WTC11 (cell line): ENCODE data around the gene OR2M4.

ENCODE experiments used
- CREM ChIP-seq: sonication (generic); formaldehyde crosslinking; IDR thresholded peaks from 2 replicates; pipeline ENCODE4 v1.8.1; 2022; ENCODE audit warnings: mild to moderate bottlenecking, missing genetic modification reagents, moderate library complexity
- ETV6 ChIP-seq: sonication (generic); formaldehyde crosslinking; IDR thresholded peaks from 2 replicates; pipeline ENCODE4 v1.8.1; 2022; ENCODE audit warnings: mild to moderate bottlenecking, missing genetic modification reagents
- KAT7 ChIP-seq: sonication (generic); formaldehyde crosslinking; IDR thresholded peaks from 2 replicates; pipeline ENCODE4 v1.8.1; 2023; ENCODE audit warnings: missing genetic modification reagents, mild to moderate bottlenecking, borderline replicate concordance
- RELA ChIP-seq: sonication (generic); formaldehyde crosslinking; IDR thresholded peaks from 2 replicates; pipeline ENCODE4 v1.8.1; 2022; ENCODE audit warnings: missing genetic modification reagents, mild to moderate bottlenecking, borderline replicate concordance
- RORB ChIP-seq: fragments of 250-450 bp; sonication (Bioruptor Pico); IDR thresholded peaks from 2 replicates; pipeline ENCODE4 v1.9.0; 2021; ENCODE audit warnings: mild to moderate bottlenecking
- TCF7 ChIP-seq: sonication (generic); formaldehyde crosslinking; IDR thresholded peaks from 2 replicates; pipeline ENCODE4 v1.8.0; 2022; ENCODE audit warnings: mild to moderate bottlenecking, low read depth, missing genetic modification reagents, moderate library complexity
- TEAD4 ChIP-seq: sonication (generic); formaldehyde crosslinking; IDR thresholded peaks from 2 replicates; pipeline ENCODE4 v1.8.0; 2022; ENCODE audit warnings: mild to moderate bottlenecking, missing genetic modification reagents
- TF ChIP-seq, protein P1 (sequence below): fragments of 200-600 bp; IDR thresholded peaks from 2 replicates; pipeline ENCODE4 v1.8.0; 2022; ENCODE audit warnings: antibody characterized with exemption
- TF ChIP-seq, protein P2 (sequence below): sonication (generic); formaldehyde crosslinking; IDR thresholded peaks from 2 replicates; pipeline ENCODE4 v1.8.0; 2023; ENCODE audit warnings: missing genetic modification reagents
- TF ChIP-seq, protein P3 (sequence below): sonication (generic); formaldehyde crosslinking; IDR thresholded peaks from 2 replicates; pipeline ENCODE4 v1.8.0; 2022; ENCODE audit warnings: mild to moderate bottlenecking, missing genetic modification reagents
- TF ChIP-seq, protein P4 (sequence below): sonication (generic); formaldehyde crosslinking; IDR thresholded peaks from 2 replicates; pipeline ENCODE4 v1.8.1; 2023; ENCODE audit warnings: mild to moderate bottlenecking, missing genetic modification reagents, borderline replicate concordance
- TF ChIP-seq, protein P5 (sequence below): sonication (generic); formaldehyde crosslinking; IDR thresholded peaks from 2 replicates; pipeline ENCODE4 v1.8.1; 2022; ENCODE audit warnings: low read depth, mild to moderate bottlenecking, moderate library complexity, missing genetic modification reagents, borderline replicate concordance
- TF ChIP-seq, protein P6 (sequence below): sonication (generic); formaldehyde crosslinking; IDR thresholded peaks from 2 replicates; pipeline ENCODE4 v1.8.1; 2023; ENCODE audit warnings: mild to moderate bottlenecking, missing genetic modification reagents, moderate library complexity
- TF ChIP-seq, protein P7 (sequence below): sonication (generic); formaldehyde crosslinking; conservative IDR thresholded peaks from 2 replicates; pipeline ENCODE4 v1.8.1; 2023; ENCODE audit warnings: mild to moderate bottlenecking, low read depth, missing genetic modification reagents, moderate library complexity

DNA sequence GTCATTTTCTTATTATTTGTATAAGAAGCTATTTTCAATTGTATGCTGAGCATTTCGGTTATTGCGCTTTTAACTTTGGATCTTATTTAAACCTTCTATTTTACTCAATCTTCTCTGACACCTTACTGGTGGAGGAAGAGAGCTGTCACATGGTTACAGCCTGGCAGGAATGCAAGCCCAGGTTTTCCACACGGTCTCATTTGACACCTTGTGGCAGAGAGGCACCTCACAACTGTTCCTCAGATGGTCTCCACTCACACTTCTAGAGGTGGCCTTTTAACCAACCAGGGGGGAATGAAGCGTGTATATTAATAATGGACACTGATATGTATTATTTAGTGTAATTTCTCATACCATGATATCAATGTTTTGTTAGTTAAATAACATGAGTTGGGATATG, 37.0 kb downstream of the OR2M4 start:
- TF ChIP-seq, protein P1, sequence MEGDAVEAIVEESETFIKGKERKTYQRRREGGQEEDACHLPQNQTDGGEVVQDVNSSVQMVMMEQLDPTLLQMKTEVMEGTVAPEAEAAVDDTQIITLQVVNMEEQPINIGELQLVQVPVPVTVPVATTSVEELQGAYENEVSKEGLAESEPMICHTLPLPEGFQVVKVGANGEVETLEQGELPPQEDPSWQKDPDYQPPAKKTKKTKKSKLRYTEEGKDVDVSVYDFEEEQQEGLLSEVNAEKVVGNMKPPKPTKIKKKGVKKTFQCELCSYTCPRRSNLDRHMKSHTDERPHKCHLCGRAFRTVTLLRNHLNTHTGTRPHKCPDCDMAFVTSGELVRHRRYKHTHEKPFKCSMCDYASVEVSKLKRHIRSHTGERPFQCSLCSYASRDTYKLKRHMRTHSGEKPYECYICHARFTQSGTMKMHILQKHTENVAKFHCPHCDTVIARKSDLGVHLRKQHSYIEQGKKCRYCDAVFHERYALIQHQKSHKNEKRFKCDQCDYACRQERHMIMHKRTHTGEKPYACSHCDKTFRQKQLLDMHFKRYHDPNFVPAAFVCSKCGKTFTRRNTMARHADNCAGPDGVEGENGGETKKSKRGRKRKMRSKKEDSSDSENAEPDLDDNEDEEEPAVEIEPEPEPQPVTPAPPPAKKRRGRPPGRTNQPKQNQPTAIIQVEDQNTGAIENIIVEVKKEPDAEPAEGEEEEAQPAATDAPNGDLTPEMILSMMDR, result no peak
- TF ChIP-seq, protein P2, sequence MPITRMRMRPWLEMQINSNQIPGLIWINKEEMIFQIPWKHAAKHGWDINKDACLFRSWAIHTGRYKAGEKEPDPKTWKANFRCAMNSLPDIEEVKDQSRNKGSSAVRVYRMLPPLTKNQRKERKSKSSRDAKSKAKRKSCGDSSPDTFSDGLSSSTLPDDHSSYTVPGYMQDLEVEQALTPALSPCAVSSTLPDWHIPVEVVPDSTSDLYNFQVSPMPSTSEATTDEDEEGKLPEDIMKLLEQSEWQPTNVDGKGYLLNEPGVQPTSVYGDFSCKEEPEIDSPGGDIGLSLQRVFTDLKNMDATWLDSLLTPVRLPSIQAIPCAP (CRISPR knock-in tag), result no peak
- TF ChIP-seq KAT7 (CRISPR knock-in tag) (no peak), TCF7 (CRISPR knock-in tag) (no peak), RORB (CRISPR knock-in tag) (no peak), ETV6 (CRISPR knock-in tag) (no peak), RELA (no peak), CREM (CRISPR knock-in tag) (no peak), TEAD4 (CRISPR knock-in tag) (no peak)
- TF ChIP-seq, protein P3, sequence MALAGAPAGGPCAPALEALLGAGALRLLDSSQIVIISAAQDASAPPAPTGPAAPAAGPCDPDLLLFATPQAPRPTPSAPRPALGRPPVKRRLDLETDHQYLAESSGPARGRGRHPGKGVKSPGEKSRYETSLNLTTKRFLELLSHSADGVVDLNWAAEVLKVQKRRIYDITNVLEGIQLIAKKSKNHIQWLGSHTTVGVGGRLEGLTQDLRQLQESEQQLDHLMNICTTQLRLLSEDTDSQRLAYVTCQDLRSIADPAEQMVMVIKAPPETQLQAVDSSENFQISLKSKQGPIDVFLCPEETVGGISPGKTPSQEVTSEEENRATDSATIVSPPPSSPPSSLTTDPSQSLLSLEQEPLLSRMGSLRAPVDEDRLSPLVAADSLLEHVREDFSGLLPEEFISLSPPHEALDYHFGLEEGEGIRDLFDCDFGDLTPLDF (CRISPR knock-in tag), result no peak
- TF ChIP-seq, protein P4, sequence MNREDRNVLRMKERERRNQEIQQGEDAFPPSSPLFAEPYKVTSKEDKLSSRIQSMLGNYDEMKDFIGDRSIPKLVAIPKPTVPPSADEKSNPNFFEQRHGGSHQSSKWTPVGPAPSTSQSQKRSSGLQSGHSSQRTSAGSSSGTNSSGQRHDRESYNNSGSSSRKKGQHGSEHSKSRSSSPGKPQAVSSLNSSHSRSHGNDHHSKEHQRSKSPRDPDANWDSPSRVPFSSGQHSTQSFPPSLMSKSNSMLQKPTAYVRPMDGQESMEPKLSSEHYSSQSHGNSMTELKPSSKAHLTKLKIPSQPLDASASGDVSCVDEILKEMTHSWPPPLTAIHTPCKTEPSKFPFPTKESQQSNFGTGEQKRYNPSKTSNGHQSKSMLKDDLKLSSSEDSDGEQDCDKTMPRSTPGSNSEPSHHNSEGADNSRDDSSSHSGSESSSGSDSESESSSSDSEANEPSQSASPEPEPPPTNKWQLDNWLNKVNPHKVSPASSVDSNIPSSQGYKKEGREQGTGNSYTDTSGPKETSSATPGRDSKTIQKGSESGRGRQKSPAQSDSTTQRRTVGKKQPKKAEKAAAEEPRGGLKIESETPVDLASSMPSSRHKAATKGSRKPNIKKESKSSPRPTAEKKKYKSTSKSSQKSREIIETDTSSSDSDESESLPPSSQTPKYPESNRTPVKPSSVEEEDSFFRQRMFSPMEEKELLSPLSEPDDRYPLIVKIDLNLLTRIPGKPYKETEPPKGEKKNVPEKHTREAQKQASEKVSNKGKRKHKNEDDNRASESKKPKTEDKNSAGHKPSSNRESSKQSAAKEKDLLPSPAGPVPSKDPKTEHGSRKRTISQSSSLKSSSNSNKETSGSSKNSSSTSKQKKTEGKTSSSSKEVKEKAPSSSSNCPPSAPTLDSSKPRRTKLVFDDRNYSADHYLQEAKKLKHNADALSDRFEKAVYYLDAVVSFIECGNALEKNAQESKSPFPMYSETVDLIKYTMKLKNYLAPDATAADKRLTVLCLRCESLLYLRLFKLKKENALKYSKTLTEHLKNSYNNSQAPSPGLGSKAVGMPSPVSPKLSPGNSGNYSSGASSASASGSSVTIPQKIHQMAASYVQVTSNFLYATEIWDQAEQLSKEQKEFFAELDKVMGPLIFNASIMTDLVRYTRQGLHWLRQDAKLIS, result no peak
- TF ChIP-seq, protein P5, sequence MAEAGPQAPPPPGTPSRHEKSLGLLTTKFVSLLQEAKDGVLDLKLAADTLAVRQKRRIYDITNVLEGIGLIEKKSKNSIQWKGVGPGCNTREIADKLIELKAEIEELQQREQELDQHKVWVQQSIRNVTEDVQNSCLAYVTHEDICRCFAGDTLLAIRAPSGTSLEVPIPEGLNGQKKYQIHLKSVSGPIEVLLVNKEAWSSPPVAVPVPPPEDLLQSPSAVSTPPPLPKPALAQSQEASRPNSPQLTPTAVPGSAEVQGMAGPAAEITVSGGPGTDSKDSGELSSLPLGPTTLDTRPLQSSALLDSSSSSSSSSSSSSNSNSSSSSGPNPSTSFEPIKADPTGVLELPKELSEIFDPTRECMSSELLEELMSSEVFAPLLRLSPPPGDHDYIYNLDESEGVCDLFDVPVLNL (CRISPR knock-in tag), result no peak
- TF ChIP-seq, protein P6, sequence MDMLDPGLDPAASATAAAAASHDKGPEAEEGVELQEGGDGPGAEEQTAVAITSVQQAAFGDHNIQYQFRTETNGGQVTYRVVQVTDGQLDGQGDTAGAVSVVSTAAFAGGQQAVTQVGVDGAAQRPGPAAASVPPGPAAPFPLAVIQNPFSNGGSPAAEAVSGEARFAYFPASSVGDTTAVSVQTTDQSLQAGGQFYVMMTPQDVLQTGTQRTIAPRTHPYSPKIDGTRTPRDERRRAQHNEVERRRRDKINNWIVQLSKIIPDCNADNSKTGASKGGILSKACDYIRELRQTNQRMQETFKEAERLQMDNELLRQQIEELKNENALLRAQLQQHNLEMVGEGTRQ (CRISPR knock-in tag), result no peak
- TF ChIP-seq, protein P7, sequence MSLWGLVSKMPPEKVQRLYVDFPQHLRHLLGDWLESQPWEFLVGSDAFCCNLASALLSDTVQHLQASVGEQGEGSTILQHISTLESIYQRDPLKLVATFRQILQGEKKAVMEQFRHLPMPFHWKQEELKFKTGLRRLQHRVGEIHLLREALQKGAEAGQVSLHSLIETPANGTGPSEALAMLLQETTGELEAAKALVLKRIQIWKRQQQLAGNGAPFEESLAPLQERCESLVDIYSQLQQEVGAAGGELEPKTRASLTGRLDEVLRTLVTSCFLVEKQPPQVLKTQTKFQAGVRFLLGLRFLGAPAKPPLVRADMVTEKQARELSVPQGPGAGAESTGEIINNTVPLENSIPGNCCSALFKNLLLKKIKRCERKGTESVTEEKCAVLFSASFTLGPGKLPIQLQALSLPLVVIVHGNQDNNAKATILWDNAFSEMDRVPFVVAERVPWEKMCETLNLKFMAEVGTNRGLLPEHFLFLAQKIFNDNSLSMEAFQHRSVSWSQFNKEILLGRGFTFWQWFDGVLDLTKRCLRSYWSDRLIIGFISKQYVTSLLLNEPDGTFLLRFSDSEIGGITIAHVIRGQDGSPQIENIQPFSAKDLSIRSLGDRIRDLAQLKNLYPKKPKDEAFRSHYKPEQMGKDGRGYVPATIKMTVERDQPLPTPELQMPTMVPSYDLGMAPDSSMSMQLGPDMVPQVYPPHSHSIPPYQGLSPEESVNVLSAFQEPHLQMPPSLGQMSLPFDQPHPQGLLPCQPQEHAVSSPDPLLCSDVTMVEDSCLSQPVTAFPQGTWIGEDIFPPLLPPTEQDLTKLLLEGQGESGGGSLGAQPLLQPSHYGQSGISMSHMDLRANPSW (CRISPR knock-in tag), result no peak
